GM03348 (cell line): ENCODE measurements around the gene SEC14L1.
A peak's percentile ranks its signal among the peaks of the same experiment; 100 is the strongest.
"Not testable (repeated sequence)": the region's sequence is repeated elsewhere in the genome, so short reads cannot be mapped to it uniquely, and the experiment has no call there.

Experiments used
- DNase-seq: peaks from one replicate; pipeline ENCODE4 v3.0.0; 2012; ENCODE audit warnings: low spot score

Gene SEC14L1

DNA sequence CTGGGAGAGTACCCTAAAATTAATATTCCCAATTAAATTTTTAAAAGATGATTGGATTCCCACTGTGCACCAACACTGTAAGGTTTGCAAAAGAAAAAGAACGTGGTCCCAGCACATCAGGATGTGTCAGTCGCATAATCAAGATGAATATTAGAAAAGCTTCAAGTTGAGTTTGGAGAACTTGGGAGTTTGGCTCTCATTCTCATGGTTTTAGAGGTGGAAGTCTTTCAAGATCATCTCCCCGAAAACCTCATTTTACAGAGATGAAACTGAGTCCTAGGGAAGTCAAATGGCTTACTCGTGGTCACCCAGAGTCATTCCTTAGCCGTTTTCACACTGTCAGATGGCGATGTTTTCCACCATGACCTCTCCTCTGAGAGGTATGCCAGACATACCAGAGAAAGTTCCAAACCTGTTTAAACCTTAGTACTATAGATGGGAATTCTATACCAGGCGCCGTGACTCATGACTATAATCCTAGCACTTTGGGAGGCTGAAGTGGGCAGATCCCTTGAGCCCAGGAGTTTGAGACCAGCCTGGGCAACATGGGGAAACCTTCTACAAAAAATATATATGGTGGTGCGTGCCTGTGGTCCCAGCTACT is 1.2 kb downstream of the SEC14L1 start:
- DNase-seq = no peak

DNA sequence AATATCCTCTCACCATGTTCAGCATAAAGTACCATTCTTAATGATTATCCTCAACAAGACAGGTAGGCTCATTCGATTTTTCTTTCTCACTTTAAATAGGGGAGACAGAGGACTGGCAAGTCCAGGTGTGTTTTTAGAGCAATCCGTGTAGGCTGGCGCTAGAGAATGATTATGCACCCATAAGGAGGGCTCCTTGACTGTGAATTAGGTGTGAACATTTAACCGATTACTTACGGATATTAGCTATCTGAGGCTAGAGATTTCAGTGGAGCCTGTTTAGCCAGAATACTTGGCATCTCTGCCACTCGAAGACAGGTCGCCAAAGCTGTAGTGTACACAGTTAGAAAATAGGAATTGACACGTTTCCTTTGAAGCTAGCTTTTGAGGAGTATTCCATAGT is 1.9 kb downstream of the SEC14L1 start:
- DNase-seq = no peak

DNA sequence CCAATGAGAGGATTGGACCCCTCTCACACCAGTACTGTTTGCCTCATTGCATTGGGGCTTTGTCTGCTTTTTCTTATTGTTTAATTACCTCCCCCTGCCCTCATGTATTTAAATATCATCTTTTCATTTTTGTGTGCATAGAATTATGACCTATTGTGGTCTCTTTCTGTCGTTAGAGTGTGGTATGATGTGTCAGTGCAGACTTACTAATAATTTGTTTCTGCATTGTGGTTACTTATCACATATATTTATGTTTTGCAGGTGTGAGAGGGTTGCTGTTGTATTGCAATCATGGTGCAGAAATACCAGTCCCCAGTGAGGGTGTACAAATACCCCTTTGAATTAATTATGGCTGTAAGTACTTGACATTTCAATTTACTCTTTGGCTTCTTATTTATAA is 2.5 kb downstream of the SEC14L1 start:
- DNase-seq = no peak

DNA sequence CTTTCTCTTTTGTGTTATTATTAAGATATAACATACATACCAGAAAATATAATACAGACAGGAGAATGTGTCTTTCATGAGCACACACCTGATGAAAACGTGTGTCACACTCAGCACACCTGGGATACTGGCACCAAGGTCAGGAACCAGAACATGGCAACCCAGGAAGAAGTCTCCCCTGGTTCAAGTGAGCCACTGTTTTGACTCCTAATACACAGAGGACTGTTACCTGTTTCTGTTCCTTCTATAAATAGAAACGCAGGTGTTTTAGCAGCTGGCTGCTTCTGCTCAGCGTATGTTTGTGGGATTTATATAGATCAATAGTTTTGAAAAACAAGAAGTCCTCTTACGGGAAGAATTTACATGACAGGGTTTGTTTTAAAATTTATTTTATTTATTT is 3.5 kb downstream of the SEC14L1 start:
- DNase-seq = no peak

DNA sequence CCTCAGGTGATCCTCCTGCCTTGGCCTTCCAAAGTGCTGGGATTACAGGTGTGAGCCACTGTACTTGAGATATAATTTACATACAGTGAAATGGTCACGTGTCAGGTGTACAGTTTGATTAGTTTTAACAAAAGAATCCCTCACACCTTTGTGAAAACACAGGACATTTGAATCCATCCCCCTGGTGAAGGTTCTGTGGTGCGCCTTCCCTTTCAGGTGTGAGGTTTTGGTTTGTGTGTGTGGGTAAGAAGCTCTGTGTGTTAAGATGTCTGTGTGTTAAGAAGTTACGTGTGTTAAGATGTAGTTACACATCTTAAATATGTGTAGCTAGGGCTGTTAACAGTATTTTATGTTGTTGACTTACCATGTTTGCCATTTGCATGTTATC is 4.4 kb downstream of the SEC14L1 start:
- DNase-seq = no peak

DNA sequence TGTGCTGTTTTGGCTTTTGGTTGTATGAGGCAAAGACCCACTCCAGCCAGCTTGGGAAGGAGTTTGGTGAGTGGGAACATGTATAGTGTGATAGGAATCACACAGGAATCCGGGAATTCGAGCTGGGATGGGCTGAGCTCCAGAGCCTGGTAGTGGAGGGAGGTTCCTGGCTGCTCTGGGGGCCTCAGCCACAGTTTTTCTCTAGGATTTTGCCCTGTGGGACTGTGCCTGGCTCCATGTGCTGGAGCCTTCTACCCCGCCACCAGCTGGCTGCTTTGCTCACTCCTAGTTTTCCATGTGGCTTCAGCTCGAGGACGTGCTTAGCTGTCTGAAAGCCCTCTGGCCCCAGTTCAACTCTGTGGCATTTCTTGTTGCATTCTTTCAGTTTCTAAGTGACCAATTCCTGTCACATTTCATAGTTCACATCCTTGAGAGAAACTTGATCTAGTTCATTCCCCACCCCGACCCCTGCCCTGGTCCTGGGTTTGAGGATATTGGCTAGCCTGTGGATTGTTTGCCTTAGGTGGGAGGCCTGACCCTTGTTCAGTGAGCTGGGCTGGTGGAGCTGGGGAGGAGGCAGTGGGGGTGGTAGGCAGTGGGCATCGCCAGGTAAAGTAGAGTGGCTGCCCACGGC is 5.0 kb downstream of the SEC14L1 start:
- peak; percentile 73 for DNase-seq

DNA sequence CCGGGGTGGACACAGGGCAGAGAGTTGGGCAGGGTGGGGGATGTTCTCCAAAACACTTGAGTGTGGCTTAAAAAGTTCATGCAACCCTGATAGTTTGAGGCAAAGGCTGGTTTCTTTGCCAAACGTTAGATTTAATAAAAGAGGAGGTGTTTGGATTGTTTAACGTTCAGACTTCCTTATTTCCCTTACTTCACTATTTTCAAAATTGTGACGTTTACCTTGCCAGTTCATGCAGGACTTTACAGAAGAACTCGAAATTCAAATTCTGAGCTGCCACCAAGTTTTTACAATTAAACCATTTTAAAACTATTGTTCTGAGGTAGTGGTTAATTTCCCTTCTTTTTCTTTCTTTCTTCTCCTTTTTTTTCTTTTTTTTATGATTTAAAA is 5.5 kb downstream of the SEC14L1 start:
- DNase-seq = no peak

DNA sequence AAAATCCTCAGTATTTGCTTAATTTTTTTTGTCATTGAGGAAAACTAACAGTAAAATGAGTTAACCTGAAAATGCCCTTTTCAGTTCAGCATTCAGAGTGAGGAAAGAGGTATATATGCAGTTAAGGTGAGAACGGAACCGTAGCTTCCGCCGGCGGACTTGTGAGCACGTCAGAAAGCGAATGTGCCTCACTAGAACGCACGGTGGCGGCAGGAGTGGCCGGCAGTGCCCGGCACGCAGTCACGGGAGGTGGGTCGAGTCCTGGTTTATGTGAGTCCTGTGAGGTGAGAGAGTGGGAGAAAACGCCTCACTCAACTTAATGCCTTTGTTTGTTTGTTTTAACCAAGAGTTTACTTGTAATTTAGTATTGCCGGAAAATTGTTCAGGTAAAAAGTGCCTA is 6.1 kb downstream of the SEC14L1 start:
- no peak for DNase-seq

DNA sequence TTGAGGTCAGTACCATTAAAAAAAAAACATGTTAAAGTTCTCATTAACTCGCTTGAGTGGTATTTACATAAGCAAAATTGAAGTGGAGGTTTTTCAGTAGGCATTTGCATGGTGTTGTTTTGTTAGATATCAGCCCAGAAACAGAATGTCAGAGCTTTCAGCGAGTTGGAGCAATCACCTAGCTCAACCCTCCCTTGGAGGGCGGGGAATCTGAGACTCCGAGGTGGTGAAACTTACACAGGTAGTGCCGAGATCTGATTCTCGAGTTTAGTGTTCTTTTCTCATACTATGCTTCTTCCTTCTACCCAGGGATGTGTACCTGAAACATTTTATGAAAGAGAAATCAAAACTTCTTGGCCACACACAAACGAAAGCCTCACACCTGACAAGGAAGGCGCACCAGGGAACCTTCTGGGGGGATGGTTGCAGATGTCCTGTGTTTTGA is 6.6 kb downstream of the SEC14L1 start:
- DNase-seq = no peak

DNA sequence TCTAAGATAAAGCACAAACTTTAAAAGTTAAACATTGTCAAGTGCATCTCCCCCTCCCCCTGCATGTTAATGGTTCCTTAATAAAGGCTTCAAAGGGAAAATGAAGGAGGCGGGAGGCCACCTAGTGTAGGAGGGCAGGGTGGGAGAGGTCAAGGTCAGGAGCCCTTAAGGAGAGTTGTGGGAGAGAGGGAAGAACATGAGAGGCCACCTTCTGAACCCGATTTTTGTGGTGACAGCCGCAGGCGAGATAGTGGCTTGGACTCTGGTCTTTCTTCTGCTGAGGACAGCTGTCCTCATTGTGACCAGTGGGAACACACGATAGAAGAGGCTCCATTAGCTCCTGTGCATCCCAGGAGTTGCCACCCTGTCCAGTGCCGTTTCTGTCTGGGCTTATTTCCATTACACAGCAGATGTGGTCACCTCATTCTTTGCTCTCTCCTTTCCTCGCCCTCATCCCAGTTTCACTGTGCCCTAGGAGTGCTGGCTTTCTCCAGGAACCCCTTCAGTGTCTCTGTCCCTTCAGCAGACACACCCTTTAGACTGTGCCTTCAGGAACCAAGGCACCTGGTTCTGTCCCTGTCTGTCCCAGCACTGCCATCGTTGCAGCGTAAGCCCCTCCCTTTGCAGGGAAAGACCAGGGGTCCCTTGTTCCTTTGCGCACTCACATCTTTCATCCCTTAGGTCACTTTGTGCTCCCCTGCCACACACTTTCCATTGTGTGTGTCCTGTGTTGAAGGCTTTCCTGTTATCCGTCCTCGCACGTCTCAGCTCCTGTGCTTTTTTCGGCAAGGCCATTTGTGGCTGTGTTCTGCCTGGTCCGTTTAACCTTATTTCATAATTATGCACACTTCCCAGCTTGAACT is 7.5 kb downstream of the SEC14L1 start:
- DNase-seq = no peak

DNA sequence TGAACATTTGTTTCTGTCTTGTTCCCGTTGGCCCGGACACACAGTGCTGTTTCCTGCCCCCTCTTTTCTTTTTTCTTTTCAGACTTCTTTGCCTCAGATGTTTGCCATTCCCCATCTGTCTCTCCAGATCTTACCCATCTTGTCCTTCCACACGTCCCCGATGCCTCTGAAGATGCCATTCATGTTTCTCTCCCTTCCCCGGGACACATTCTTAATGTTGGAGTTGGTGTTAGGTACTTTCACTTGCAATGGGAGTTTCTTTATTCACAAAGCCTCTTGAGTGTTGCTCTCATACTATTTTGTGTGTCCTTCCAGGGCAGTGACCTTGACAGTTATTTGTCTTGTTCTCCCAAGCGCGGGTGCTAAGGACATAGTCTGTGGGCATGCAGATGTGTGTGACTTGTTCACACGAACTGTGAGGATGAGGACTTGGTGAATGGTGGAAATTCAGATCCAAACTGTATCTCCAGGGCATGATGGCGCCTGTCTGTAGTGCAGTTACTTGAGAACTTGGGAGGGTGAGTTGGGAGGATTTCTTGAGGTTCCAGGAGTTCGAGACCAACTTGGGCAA is 8.3 kb downstream of the SEC14L1 start:
- no peak for DNase-seq

DNA sequence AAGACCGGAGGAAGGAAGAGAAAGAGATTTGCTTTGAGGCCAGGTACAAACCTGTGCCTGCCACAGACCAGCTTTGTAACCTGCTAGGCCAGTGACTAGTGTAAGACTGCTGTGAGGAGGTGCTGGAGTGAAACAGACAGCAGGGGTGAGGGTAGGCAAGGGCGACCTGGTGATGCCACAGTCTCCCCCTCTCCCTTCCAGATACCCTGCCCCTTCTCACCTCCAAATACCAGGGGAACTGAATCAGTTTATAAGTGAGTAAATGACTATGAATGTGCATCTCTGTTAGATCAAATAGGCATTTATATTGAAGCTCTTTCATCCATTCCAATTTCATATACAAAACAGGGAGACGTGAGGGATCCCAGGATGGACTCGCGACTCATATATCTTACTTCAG is 9.4 kb downstream of the SEC14L1 start:
- DNase-seq = no peak

DNA sequence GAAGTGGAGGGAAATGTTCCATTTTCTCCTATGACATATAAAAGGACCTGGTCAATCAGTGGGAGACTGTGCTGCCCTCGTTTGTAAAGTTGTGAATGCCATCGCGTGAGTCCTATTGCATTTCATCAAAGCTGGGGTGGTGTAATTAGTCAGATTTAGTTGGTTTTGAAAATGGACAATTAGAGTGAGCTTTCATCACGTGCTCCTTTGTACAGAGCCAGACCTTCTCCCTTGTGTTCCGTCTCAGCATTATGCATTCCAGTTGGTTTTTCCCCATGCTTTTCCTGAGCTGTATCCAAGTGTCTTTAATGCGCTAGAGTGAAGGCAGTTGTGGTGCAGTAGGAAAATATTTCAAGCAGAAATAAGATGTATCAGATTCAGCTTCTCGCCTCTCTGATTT is 10.4 kb downstream of the SEC14L1 start:
- DNase-seq = no peak

DNA sequence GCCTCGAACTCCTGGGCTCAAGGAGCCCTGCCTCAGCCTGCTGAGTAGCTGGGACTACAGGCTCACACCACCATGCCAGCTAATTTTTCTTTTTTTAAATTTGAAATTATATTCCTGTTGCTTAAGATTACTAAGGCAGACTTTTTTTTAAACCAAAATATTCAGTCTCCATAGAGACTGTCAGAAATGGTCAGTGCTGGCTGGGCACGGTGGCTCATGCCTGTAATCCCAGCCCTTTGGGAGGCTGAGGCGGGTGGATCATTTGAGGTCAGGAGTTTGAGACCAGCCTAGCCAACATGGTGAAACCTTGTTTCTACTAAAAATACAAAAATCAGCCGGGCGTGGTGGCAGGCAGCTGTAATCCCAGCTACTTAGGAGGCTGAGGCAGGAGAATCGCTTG is 11.3 kb downstream of the SEC14L1 start:
- DNase-seq = not testable (repeated sequence)

DNA sequence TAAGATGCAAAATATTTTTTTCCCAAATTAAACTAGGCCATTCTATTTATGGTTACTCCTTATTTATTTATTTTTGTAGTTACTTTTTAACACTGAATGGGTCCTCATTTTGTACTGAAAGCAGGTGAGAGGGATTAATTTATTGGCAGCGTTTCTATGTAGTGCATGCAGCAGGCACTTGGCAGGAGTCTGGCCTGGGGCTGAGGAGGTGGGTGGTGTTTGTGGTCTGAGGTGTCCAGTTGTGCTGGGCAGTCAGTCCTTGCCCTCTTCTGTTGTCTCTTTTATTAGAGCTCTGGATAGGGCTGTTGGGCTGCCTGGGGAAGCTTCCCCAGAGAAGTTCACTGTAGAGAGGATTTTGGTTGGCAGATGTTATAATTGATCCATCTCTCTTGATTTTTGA is 12.7 kb downstream of the SEC14L1 start:
- DNase-seq = peak; percentile 19

DNA sequence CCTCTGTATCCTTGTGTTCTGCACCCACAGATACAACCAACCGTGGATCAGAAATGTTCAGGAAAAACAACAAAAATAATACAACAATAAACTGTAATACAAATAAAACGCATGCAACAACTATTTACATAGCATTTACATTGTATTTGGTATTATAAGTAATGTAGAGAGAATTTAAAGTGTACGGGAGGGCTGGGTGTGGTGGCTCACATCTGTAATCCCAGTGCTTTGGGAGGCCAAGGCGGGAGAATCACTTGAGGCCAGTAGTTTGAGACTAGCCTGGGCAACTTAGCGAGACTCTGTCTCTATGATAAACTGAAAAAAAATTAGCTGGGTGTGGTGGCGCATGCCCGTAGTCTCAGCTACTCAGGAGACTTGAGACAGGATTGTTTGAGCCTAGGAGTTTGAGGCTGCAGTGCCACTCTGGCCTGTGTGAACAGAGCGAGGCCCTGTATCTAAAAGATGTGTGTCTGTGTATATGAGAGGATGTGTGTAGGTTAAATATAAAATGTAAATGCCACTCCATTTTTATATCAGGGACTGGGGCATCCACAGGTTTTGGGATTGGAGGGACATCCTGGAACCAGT is 13.3 kb downstream of the SEC14L1 start:
- DNase-seq = no peak

DNA sequence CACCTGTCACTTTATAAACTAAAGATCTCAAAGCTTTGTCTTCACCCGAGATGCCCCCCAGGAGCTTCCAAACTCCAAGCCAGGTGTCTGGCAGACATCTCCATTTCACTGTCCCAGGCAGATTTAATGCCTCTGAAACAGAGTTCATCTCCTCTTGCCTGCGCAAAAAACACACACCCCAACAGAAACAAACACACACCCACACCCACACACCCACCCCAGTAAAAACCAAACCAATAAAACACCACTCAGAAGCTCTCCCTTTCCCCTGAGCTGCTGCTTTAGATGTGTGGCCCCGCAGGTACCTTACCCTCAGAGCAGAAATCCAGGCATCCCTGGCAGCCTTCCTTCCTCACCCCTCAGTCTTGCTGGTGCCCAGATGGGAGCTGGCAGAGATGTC is 14.4 kb downstream of the SEC14L1 start:
- DNase-seq = no peak

DNA sequence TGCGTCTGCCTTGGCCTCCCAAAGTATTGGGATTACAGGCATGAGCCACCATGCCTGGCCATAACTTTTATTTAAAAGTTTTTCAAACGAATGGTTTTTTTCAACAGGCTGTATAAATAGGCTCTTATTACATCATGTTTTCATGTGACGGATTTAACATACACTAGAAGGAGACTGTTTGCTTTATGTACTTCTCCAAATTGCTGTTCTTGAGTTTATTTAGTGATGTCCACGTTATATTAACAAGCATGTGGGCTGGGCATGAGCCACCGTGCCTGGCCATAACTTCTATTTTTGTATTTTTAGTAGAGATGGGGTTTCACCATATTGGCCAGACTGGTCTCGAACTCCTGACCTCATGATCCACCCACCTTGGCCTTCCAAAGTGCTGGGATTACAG is 17.0 kb downstream of the SEC14L1 start:
- not testable (repeated sequence) for DNase-seq

DNA sequence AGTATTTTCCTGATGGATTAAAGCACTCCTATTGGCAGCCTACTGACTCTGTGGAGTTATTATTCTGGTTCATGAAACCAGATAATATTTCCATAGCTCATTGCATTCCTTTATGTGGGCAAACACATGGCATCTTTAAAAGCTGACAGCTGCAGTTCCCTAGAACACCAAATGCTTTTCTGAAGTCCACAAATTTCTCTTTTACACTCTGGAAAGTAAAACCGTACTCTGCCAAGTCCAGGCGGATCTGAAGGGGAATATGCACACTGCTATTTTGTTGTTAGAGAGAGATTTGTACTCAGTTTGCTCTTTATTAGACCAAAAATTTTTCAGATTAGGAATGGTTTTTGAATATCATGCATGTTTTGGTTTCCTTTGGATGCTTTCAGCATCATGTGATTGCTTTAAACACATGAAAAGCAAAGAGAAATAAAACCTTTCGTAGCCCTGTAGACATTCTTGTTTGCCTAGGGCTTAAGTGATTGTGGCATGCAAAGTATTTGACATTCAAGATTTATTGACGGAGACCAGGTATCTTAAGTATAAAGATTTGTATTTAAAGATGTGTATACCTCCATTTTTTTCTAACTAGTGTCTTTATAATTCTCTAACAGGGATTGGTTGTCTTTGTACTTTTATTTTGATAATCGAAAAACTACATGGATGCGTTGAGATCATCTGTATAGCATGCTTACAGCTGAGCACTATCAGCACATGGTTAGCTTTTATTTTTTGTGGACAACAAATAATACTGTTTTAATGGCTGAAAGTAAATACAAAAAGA is 19.5 kb downstream of the SEC14L1 start:
- peak; percentile 9 for DNase-seq

DNA sequence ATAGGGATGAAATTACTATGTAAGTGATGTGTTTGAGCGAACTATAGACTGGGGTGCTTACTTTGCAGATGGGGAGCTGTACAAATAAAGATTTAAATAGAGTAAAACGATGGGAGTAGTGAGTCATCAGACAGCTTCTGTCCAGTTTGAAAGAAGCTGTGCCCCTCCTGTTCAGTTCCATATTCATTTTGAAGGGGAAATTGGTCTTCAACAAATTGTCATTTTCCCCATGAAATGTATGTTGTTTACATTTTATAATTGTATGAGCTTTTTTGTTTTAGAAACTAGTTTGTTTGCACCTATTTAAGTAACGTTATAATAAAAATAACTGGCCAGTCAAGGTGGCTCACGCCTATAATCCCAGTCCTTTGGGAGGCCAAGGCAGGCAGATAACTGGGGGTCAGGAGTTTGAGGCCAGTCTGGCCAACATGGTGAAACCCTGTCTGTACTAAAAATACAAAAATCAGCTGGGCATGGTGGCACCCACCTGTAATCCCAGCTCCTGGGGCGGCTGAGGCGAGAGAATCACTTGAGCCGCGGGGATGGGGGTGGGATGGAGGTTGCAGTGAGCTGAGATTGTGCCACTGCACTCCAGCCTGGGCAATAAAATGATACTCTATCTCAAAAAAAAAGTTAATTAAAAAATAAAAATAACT is 20.2 kb downstream of the SEC14L1 start:
- no peak for DNase-seq

DNA sequence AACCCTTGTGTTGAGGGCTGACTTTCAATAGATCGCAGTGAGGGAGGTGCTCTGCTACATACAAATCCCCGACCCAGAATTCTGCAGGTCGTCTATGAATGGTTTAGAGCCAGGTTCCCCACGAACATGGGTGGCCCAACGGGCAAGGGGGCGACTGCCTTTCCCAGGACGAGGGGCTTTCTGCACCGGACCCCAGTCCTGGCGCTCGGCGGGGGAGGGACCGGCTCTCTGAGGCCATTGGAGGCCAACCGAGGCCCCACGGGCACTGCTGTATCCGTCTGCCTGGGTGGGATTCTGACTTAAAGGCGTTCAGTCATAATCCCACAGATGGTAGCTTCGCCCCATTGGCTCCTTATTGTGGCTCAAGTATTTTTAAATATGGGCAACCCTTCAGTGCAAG is 21.2 kb downstream of the SEC14L1 start:
- DNase-seq = no peak
